D721Med (cell line): Measurements from ENCODE around the gene TLR9.

Experiments used
- DNase-seq: peaks from one replicate; pipeline ENCODE4 v3.0.0; 2011; ENCODE audit warnings: low spot score; ENCODE audit not compliant: insufficient read length
- FAIRE-seq: peaks from 2 replicates; lab custom pipeline; 2011; peaks lifted over from hg19 to GRCh38; lab: Jason Lieb, UNC
- TF ChIP-seq, protein P1 (sequence below): IDR thresholded peaks from 2 replicates; pipeline ENCODE4 v1.5.1; 2012; ENCODE audit warnings: mild to moderate bottlenecking, control low read depth; ENCODE audit not compliant: insufficient read depth; ENCODE audit errors: missing control alignments

The TLR9 gene

DNA sequence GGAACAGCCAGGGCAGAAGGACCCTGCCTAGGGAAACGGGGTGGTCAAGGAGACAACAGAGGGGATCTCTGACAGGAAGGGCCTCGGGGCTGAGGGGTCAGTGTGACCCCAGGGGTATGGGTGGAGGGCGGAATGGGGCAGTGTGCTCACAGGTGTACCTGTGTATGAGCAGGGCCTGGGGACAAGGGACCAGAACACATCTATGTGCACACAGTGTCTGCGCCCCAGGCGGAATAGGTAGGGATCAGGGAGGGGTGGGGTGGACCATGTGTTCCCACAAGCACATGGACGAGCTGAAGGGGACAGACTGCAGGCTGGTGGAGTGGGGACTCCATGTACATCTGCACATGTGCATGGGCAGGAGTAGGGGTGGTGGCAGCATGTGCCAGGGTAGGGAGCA is 5.0 kb upstream of the TLR9 start:
- TF ChIP-seq, protein P1, sequence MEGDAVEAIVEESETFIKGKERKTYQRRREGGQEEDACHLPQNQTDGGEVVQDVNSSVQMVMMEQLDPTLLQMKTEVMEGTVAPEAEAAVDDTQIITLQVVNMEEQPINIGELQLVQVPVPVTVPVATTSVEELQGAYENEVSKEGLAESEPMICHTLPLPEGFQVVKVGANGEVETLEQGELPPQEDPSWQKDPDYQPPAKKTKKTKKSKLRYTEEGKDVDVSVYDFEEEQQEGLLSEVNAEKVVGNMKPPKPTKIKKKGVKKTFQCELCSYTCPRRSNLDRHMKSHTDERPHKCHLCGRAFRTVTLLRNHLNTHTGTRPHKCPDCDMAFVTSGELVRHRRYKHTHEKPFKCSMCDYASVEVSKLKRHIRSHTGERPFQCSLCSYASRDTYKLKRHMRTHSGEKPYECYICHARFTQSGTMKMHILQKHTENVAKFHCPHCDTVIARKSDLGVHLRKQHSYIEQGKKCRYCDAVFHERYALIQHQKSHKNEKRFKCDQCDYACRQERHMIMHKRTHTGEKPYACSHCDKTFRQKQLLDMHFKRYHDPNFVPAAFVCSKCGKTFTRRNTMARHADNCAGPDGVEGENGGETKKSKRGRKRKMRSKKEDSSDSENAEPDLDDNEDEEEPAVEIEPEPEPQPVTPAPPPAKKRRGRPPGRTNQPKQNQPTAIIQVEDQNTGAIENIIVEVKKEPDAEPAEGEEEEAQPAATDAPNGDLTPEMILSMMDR, result no peak
- FAIRE-seq, result no peak
- DNase-seq, result no peak

DNA sequence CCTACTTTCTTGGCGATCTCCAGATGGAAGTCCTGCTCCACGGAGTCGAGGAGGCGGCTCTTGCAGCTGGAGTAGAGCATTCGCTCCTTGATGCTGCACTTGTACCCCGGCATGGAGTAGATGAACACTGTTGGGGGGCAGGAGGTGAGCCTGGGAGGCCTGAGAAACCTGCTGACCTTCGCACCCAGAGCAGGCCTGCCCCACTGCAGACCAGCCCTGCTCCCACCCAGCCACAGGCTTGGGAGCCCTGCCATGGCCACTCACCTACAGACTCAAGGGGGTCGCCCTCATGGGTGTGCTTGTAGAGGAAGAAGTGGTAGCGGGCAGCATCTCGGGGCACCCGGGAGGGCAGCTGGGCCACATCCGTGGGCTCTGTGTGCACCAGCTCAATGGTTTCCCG is 4.2 kb upstream of the TLR9 start:
- FAIRE-seq (no peak), DNase-seq (no peak)
- TF ChIP-seq, protein P1, result no peak

DNA sequence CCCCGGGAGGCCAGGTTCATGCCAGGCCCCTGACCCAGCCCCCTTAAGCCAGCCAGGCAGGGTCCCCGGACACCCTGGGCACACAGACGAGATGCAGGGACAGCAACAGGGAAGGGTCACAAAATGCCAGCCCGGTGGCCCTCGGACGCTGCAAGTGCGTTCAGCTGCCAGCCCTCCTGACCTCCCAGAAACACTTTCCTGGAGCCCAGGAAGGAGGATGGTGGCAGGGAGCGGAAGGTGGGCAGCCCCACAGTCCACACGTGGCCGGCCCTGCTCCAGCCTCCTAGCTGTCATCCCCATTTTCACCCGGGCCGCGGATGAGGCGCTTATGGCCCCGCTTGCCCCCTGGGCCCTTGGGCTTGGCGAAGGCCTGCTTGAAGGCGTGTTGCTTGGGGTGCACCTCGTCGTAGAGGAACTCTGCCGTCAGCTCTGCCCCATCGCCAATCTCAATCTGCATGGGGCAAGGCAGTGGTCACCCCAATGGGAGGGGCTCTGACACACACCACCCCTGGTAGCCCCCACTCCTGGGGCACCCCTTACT is 3.4 kb upstream of the TLR9 start:
- DNase-seq, result no peak
- no peak for FAIRE-seq
- TF ChIP-seq, protein P1, result no peak

DNA sequence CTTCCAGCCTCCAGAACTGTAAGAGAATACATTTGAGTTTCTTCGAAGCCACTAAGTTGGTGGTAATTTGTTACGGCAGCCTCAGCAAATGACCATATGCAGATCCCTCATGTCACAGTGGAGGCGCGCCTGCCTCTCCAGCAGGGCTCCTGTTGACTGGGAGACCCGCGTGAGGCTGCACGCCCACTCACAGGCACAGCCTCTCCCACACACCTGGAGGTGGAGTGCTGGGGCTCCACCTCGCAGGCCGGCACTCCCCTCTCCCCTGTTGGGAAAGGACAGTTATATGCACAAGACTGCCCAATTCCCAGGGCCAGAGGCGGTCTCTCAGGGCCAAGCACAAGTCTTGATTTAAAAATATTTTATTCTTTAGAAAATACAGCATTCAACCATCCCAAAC is 2.8 kb upstream of the TLR9 start:
- TF ChIP-seq, protein P1, result no peak
- no peak for FAIRE-seq

DNA sequence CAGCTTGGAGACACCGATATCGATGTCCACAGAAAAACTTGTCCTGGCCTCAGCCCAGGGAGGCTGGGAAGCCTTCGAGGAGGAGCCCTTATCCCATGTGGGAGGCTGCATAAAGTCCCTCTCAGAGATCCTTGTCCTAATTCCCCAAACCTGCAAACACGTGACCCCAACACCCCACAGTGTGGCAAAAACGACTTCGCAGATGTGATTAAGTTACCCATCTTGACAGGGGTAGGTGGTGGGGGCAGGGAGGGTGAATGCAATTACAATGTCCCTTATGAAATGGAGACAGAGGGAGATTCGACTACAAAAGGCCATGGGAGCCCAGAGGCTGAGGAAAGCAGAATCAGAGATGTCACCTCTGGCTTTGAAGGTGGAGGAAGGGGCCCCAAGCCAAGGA is 2.3 kb upstream of the TLR9 start:
- FAIRE-seq, result no peak

More for the DNA sequence above, 2.8 kb upstream of the TLR9 start:
- DNase-seq, result no peak

DNA sequence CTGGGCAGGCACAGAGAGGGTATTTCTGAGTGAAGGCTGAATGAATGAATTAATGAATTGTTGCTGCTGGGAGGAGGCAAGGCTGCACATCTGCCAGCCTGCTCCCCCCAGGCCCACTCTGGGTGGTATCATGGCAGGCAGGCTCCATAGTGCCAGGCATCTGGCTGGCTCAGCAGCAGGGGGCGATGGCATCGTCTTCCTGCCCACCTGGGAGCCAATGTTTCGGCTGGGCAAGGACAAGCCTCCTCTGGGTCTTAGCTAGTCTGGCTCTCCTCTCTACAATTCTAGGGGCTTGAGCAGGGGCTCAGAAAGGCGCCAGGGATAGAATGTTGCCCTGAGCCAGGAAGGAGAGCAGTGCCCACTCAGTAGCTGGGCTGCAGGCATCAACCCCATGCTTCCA is 1.7 kb upstream of the TLR9 start:
- DNase-seq (no peak), FAIRE-seq (no peak)
- TF ChIP-seq, protein P1, result no peak

More for the DNA sequence above, 2.3 kb upstream of the TLR9 start:
- DNase-seq, result no peak
- TF ChIP-seq, protein P1, result no peak

DNA sequence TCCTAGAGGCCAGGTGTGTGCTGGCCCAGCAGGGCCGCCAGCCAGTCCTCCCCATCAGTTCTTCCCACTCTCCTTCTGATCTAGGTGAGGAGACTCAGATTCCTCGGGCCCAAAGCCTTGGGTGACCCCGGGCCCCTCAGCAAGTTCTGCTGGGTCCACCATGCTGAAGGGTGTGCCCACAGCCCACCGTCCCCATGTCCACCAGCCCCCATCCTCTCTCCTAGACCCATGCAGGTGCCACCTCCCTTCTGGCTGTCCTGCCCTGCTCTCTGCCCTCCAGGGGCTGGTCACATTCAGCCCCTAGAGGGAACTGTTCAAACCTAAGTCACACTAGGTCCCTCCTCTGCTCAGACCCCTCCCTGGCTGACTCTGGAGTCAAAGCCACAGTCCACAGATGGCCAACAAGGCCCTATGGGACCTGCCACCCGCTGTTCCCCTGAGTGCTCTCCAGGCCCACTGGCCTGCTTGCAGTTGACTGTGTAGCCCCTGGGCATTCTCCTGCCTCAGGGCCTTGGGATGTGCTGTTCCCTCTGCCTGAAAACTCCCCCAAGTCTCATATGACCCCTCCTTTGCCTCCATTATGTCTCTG is 878 bp upstream of the TLR9 start:
- FAIRE-seq (no peak), DNase-seq (no peak)
- TF ChIP-seq, protein P1, result no peak
